PC-9 (cell line): Measurements from ENCODE around the gene MYLK.

Experiments used
- CTCF ChIP-seq: fragments of 200-600 bp; sonication (generic); conservative IDR thresholded peaks from 2 replicates; pipeline ENCODE4 v1.6.1; 2017; ENCODE audit warnings: mixed run types, antibody characterized with exemption, mild to moderate bottlenecking, moderate library complexity
- EZH2 ChIP-seq: fragments of 200-600 bp; sonication (generic); IDR thresholded peaks from 2 replicates; pipeline ENCODE4 v1.8.0; 2017; ENCODE audit warnings: antibody characterized with exemption, low read depth

- no peak for TF ChIP-seq EZH2
- TF ChIP-seq CTCF = no peak
Measured at GRCh38 chr3:123799544-123800361, 84.4 kb downstream of the MYLK start.
